BE2C (cell line): ENCODE data around the gene PRR15.

ENCODE experiments used
- DNase-seq: peaks from one replicate; pipeline ENCODE4 v3.0.0-alpha.2; 2020
- H3K27me3 ChIP-seq: fragments of 250-450 bp; sonication (Bioruptor Pico); 2 replicates; pipeline ENCODE4 v1.5.1; 2020; ENCODE audit warnings: mild to moderate bottlenecking
- H3K36me3 ChIP-seq: fragments of 250-450 bp; sonication (Bioruptor Pico); 2 replicates; pipeline ENCODE4 v1.5.1; 2020; ENCODE audit warnings: mild to moderate bottlenecking
- H3K4me1 ChIP-seq: fragments of 250-450 bp; sonication (Bioruptor Pico); 2 replicates; pipeline ENCODE4 v1.5.1; 2020
- H3K4me3 ChIP-seq: 2 replicates; pipeline ENCODE4 v1.5.1; 2011; ENCODE audit warnings: low read depth, low read length
- H3K9me3 ChIP-seq: fragments of 250-450 bp; sonication (Bioruptor Pico); 2 replicates; pipeline ENCODE4 v1.5.1; 2020
- TF ChIP-seq, protein P1 (sequence below): IDR thresholded peaks from 2 replicates; pipeline ENCODE4 v1.5.1; 2012; ENCODE audit warnings: mild to moderate bottlenecking, low read depth, low read length

PRR15 gene

DNA sequence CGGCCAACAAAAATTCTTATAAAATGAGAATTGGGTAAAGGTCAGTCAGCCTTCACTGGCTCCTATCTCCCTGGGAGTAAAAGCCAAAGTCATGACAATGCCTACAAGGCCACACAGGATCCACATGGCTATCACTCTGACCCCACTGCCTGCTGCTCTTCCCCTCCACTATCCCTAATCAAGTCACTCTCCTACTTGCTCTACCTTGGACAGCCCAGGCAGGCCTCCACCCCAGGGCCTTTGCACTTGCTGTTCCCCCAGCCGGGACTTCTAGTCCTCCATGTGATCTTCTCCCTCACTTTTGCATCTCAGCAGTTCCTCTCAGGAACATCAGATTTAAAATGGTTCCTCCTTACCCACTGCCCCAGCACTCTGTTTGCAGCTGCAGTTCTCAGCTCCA, 50.6 kb downstream of the PRR15 start:
- Histone ChIP-seq H3K36me3 (no peaks in the 10 kb centered on the region), H3K4me1 (no peaks in the 10 kb centered on the region), H3K4me3 (no peak overlapping the region), H3K9me3 (no peaks in the 10 kb centered on the region), H3K27me3 (no peaks in the 10 kb centered on the region)
- TF ChIP-seq, protein P1, sequence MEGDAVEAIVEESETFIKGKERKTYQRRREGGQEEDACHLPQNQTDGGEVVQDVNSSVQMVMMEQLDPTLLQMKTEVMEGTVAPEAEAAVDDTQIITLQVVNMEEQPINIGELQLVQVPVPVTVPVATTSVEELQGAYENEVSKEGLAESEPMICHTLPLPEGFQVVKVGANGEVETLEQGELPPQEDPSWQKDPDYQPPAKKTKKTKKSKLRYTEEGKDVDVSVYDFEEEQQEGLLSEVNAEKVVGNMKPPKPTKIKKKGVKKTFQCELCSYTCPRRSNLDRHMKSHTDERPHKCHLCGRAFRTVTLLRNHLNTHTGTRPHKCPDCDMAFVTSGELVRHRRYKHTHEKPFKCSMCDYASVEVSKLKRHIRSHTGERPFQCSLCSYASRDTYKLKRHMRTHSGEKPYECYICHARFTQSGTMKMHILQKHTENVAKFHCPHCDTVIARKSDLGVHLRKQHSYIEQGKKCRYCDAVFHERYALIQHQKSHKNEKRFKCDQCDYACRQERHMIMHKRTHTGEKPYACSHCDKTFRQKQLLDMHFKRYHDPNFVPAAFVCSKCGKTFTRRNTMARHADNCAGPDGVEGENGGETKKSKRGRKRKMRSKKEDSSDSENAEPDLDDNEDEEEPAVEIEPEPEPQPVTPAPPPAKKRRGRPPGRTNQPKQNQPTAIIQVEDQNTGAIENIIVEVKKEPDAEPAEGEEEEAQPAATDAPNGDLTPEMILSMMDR: no peak
- DNase-seq: no peak
